Karpas-422 (cell line): ENCODE data around the gene F11R. TPM values are rescaled to one million over a fixed set of nuclear protein-coding genes. Genes with fewer than 3 reads are reported as not detected.
A peak's percentile ranks its signal among the peaks of the same experiment; 100 is the strongest.
"Not testable (repeated sequence)": the region's sequence is repeated elsewhere in the genome, so short reads cannot be mapped to it uniquely, and the experiment has no call there.

Source experiments
- DNase-seq: peaks from one replicate; pipeline ENCODE4 v3.0.0-alpha.2; 2015
- H2AFZ ChIP-seq: fragments of 200-600 bp; sonication (generic); 2 replicates; pipeline ENCODE4 v1.6.1; 2014; ENCODE audit warnings: antibody characterized with exemption, low read length, mixed read lengths
- H3K27ac ChIP-seq: fragments of 200-600 bp; sonication (generic); 2 replicates; pipeline ENCODE4 v1.5.1; 2014; ENCODE audit warnings: mild to moderate bottlenecking, low read length, moderate library complexity
- H3K27me3 ChIP-seq: fragments of 200-600 bp; sonication (generic); 2 replicates; pipeline ENCODE4 v1.6.1; 2014; ENCODE audit warnings: low read length, mixed read lengths
- H3K36me3 ChIP-seq: fragments of 200-600 bp; sonication (generic); 2 replicates; pipeline ENCODE4 v1.6.1; 2014; ENCODE audit warnings: low read length, mixed read lengths; ENCODE audit not compliant: insufficient read depth
- H3K4me1 ChIP-seq: fragments of 200-600 bp; sonication (generic); 2 replicates; pipeline ENCODE4 v1.6.1; 2014; ENCODE audit warnings: mild to moderate bottlenecking, low read length, mixed read lengths
- H3K4me2 ChIP-seq: fragments of 200-600 bp; sonication (generic); 2 replicates; pipeline ENCODE4 v1.6.1; 2014; ENCODE audit warnings: low read length, low read depth, mild to moderate bottlenecking; ENCODE audit not compliant: poor library complexity, severe bottlenecking
- H3K4me3 ChIP-seq: fragments of 200-600 bp; sonication (generic); 2 replicates; pipeline ENCODE4 v1.5.1; 2014; ENCODE audit warnings: mild to moderate bottlenecking, antibody characterized with exemption, low read length, mixed read lengths
- H3K79me2 ChIP-seq: fragments of 200-600 bp; sonication (generic); 2 replicates; pipeline ENCODE4 v1.6.1; 2014; ENCODE audit warnings: mild to moderate bottlenecking, low read length, mixed read lengths
- H3K9ac ChIP-seq: fragments of 200-600 bp; sonication (generic); 2 replicates; pipeline ENCODE4 v1.6.0; 2014; ENCODE audit warnings: low read length
- H3K9me2 ChIP-seq: fragments of 200-600 bp; sonication (generic), shearing (Covaris generic); replicated peaks from 2 replicates; pipeline ENCODE4 v1.6.0; 2014; ENCODE audit warnings: mild to moderate bottlenecking, low read length, moderate library complexity; ENCODE audit not compliant: insufficient read depth
- H3K9me3 ChIP-seq: fragments of 300-700, 200-600 bp; sonication (generic); 2 replicates; pipeline ENCODE4 v1.6.1; 2014; ENCODE audit warnings: low read length, mixed read lengths
- H4K20me1 ChIP-seq: fragments of 200-600 bp; sonication (generic); 2 replicates; pipeline ENCODE4 v1.6.1; 2014; ENCODE audit warnings: mild to moderate bottlenecking, antibody characterized with exemption, low read length, low read depth; ENCODE audit not compliant: insufficient read depth
- total RNA-seq: library from RNA; depleted of rRNA; stranded (reverse); fragments of >200 nt; shearing (Covaris generic); gene quantifications from 2 replicates; pipeline ENCODE4 v1.2.3, GENCODE V29; 2014; ENCODE audit warnings: low replicate concordance

F11R gene
- total RNA-seq, 1 experiment from 2014 or later: 6.5 TPM

- Histone ChIP-seq H3K9ac (no peak overlapping the region), H3K27me3 (no peaks in the 10 kb centered on the region), H3K9me2 (no peaks in the 10 kb centered on the region), H3K9me3 (no peaks in the 10 kb centered on the region), H4K20me1 (no peaks in the 10 kb centered on the region), H3K36me3 (no peaks in the 10 kb centered on the region), H2AFZ (no peak overlapping the region), H3K79me2 (no peaks in the 10 kb centered on the region), H3K4me3 (no peak overlapping the region), H3K4me2 (no peak overlapping the region), H3K27ac (no peak overlapping the region), H3K4me1 (no peaks in the 10 kb centered on the region)
- no peak for DNase-seq
Observed at GRCh38 chr1:161000736-161001480, 20.0 kb downstream of the F11R start.

- Histone ChIP-seq H4K20me1 (no peaks in the 10 kb centered on the region), H3K27ac (no peak overlapping the region), H3K79me2 (no peaks in the 10 kb centered on the region), H3K4me2 (no peak overlapping the region), H2AFZ (no peak overlapping the region), H3K4me3 (no peak overlapping the region), H3K4me1 (no peaks in the 10 kb centered on the region), H3K27me3 (no peaks in the 10 kb centered on the region), H3K9me2 (no peaks in the 10 kb centered on the region), H3K9me3 (no peaks in the 10 kb centered on the region), H3K36me3 (no peaks in the 10 kb centered on the region), H3K9ac (no peak overlapping the region)
- no peak for DNase-seq
Observed at GRCh38 chr1:160999376-160999775, 21.6 kb downstream of the F11R start.

- Histone ChIP-seq H4K20me1 (no peaks in the 10 kb centered on the region), H2AFZ (peak overlapping the region; percentile 55; the same call in 1 of the 2 replicates), H3K4me1 (no peaks in the 10 kb centered on the region), H3K9ac (no peak overlapping the region), H3K79me2 (no peaks in the 10 kb centered on the region), H3K4me2 (no peak overlapping the region), H3K27ac (no peak overlapping the region), H3K9me3 (no peaks in the 10 kb centered on the region), H3K36me3 (no peaks in the 10 kb centered on the region), H3K9me2 (no peaks in the 10 kb centered on the region), H3K4me3 (no peak overlapping the region), H3K27me3 (no peaks in the 10 kb centered on the region)
- peak; percentile 82 for DNase-seq
Observed at GRCh38 chr1:160997323-160998038, 23.5 kb downstream of the F11R start.

- Histone ChIP-seq H3K27ac (no peak overlapping the region), H3K4me2 (no peak overlapping the region), H3K79me2 (no peaks in the 10 kb centered on the region), H2AFZ (no peak overlapping the region), H3K9me3 (no peaks in the 10 kb centered on the region), H3K27me3 (no peaks in the 10 kb centered on the region), H3K4me1 (no peaks in the 10 kb centered on the region), H3K4me3 (no peak overlapping the region), H4K20me1 (no peaks in the 10 kb centered on the region), H3K9ac (no peak overlapping the region), H3K36me3 (no peaks in the 10 kb centered on the region), H3K9me2 (no peaks in the 10 kb centered on the region)
- DNase-seq: no peak
Observed at GRCh38 chr1:160996178-160996577, 24.8 kb downstream of the F11R start.

- no peaks in the 10 kb centered on the region for H4K20me1 ChIP-seq
- H3K9me2 ChIP-seq: no peaks in the 10 kb centered on the region
- H3K4me3 ChIP-seq: no peak overlapping the region
- no peak overlapping the region for H3K9ac ChIP-seq
- H3K27ac ChIP-seq: no peak overlapping the region
- H3K79me2 ChIP-seq: no peaks in the 10 kb centered on the region
- H3K9me3 ChIP-seq: no peaks in the 10 kb centered on the region
- no peak overlapping the region for H2AFZ ChIP-seq
- H3K36me3 ChIP-seq: no peaks in the 10 kb centered on the region
- H3K27me3 ChIP-seq: no peaks in the 10 kb centered on the region
- H3K4me1 ChIP-seq: 0 out of 2 replicates have a peak, but pooled peaks cover 2% of the 10 kb centered on the region
- no peak overlapping the region for H3K4me2 ChIP-seq
- peak; percentile 53 for DNase-seq
Observed at GRCh38 chr1:160993544-160994193, 27.3 kb downstream of the F11R start.

- not testable (repeated sequence) for H3K4me2 ChIP-seq, DNase-seq, H4K20me1 ChIP-seq, H3K36me3 ChIP-seq, H3K4me3 ChIP-seq, H3K4me1 ChIP-seq, H3K79me2 ChIP-seq, H3K9me3 ChIP-seq, H2AFZ ChIP-seq, H3K9me2 ChIP-seq, H3K27ac ChIP-seq, H3K27me3 ChIP-seq, H3K9ac ChIP-seq
Observed at GRCh38 chr1:160992036-160992435, 28.9 kb downstream of the F11R start.

- Histone ChIP-seq H3K9me2 (no peaks in the 10 kb centered on the region), H3K36me3 (no peaks in the 10 kb centered on the region), H3K9ac (no peak overlapping the region), H4K20me1 (no peaks in the 10 kb centered on the region), H3K4me2 (no peak overlapping the region), H3K4me3 (no peak overlapping the region), H3K79me2 (no peaks in the 10 kb centered on the region), H3K27ac (no peak overlapping the region), H3K9me3 (no peaks in the 10 kb centered on the region), H3K4me1 (peaks cover 10% of the 10 kb centered on the region), H3K27me3 (no peaks in the 10 kb centered on the region), H2AFZ (no peak overlapping the region)
- DNase-seq: no peak
Observed at GRCh38 chr1:160987359-160988050, 33.4 kb downstream of the F11R start.

- no peaks in the 10 kb centered on the region for H4K20me1 ChIP-seq
Observed at GRCh38 chr1:160985723-160986122, 35.2 kb downstream of the F11R start.

More at GRCh38 chr1:160985723-160986122, 35.2 kb downstream of the F11R start:
- Histone ChIP-seq H3K9ac (no peak overlapping the region), H2AFZ (no peak overlapping the region), H3K4me2 (no peak overlapping the region), H3K27me3 (no peaks in the 10 kb centered on the region), H3K79me2 (no peaks in the 10 kb centered on the region), H3K36me3 (no peaks in the 10 kb centered on the region), H3K9me3 (no peaks in the 10 kb centered on the region), H3K4me1 (peaks cover 10% of the 10 kb centered on the region), H3K4me3 (no peak overlapping the region), H3K9me2 (no peaks in the 10 kb centered on the region), H3K27ac (no peak overlapping the region)
- DNase-seq: no peak
